ENCODE results near the gene KCNJ3.

GRCh38 chr2:154658854-154659253 is 39.6 kb upstream of the KCNJ3 start:
- no peak for TF ChIP-seq POLR2AphosphoS5 (IDR thresholded peaks at IDR 0.05; ENCODE audit: low read depth, low read length)
- TF ChIP-seq REST (IDR thresholded peaks at IDR 0.05; ENCODE audit: insufficient read depth in 1 of 2, low read depth in 2 of 2, low read length in 2 of 2), result no peak
